CD1c-positive myeloid dendritic cell (primary cell): ENCODE results near the gene PLXNA4.
"Not testable (repeated sequence)": the region's sequence is repeated elsewhere in the genome, so short reads cannot be mapped to it uniquely, and the experiment has no call there.

ENCODE experiments used
- DNase-seq: peaks from one replicate; pipeline ENCODE4 v3.0.0-alpha.2; 2016; ENCODE audit errors: extremely low spot score

Gene PLXNA4

DNA sequence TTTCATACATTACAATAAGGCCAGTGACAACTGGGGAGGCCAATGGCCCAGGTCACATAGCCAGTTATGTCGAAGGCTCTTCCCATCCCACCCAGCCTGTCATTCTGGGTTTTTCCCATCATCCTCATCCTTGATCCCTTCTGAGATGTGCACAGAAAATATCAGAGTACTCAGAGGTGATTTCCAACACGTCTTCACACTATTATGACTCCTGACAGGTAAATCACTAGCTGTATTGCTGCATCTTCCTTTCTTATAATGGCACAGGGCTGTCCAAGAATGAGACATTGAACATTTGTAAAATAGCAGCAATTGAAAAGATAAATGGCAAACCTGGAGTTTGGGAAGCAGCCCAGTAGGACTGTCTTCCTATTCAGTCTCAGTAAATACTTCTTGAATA lies 159.9 kb downstream of the PLXNA4 start:
- DNase-seq, result no peak

DNA sequence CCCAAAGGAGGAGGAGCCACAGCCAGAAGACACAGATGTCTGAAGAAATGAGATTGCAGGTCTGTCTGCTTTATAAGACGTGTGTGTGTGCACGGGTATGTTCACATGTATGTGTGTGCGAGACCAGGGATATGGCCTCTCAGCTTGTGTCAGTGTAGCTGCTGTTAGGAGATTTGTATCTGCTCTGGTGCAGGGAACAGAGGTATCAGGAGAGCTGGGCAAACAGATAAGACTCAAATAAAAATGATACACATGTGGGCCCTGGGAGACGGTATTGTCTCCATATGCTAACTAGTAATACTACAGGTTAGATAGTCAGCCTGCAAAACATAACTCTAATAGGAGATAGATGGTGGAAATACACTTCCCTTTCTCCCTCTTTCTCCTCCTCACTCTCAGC lies 161.0 kb downstream of the PLXNA4 start:
- no peak for DNase-seq

DNA sequence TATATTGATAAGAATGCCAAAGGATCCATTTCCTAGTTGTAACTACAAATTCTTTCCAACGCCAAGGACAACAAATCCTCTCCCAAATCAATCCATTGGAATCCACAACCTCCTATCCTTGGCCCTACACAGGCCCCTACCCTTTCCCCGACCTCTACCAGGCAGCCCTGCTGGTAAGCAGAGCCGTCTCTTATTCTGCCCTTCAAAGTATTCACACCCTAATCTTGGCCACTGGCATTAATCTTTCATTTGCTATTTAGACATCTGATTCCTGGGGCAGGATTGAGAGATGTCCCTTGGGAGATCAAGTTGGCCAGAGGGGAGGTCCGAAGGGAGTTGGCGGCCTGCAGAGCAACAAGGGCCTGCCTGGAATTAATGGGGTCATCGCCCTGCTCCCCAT lies 161.4 kb downstream of the PLXNA4 start:
- no peak for DNase-seq

DNA sequence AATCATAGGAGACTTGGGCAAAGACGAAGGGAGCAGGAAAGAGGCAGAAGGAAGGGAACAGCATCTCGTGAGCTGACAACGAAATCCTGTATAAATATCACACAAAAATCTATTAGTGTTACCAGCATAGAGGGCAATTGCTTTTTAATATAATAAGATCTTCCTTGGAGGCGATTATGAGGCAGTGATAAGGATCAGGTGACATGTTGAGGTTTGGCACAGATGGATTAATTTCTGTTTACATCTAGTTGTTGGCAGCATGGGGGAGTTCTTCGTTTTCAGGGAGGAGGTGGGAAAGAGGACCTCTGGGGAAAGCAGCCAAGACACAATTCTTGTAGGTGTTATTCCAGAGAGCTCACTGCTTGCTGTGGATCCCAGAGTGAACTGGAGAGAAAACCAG lies 163.8 kb downstream of the PLXNA4 start:
- no peak for DNase-seq

DNA sequence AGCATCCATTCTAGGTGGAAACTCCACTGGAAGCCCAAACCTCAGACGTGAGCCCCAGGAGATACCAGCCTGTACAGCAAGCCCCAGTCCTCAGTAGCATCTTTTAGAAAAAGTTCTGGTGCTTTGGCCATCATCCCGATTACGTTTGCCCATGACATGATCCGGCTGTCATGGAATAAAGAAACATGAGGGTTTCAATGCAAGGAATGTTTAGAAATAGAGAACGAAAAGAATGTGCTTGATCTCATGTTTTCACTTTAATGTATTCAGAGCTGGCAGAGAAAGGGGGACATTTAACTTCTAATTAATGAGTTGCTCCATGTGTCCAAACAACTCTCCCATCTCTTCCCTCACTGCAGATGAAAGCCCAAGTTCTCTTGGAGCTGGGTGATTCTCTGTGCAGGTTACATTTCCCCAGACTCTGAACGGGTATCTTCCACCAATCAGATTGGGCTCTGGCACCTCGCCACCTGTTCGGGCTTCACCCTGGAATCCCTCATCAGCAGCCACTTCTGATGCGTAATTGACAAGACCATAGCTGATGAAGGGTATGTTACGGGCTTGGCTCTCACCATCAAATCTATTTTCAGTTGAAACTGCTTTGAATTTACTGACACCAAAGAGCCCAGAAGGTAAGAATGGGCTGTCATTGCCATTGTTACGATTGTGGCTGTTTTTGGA lies 165.3 kb downstream of the PLXNA4 start:
- DNase-seq, result no peak

DNA sequence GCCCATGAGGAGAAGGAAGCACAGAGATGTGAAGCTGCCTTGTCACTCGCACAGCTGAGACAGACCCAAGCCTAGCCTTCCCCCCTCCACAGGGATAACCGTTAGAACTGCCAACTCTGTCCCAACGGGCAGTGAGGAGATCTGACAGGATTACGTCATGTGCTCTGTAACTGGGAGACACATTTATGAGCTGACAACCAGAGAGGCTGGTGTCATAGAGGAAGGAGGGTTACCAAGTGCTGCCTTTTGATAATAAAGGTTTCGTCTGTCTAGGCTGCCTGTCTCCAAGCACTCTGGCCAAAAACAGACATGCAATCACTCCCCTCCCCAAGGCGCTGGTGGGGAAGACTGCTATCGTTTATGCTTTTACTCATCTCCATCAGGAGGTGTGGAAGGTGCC lies 165.9 kb downstream of the PLXNA4 start:
- DNase-seq, result no peak

DNA sequence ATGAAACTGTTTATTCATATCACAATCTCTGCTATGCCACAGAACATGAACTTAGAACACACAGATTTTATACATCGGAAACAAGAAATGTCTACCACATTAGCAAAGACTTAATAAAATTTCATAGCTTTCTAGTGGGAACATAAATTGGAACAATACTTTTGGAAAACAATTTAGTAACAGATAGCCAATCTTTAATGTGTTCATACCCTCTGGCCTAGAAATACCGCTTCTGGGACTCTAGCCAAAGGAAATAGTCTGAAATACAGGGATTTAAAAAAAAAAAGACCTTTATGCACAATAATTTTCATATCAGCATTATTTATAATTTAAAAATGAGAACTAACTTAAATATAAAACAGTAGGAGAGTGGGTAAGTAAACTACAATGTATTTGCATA lies 168.5 kb downstream of the PLXNA4 start:
- no peak for DNase-seq

DNA sequence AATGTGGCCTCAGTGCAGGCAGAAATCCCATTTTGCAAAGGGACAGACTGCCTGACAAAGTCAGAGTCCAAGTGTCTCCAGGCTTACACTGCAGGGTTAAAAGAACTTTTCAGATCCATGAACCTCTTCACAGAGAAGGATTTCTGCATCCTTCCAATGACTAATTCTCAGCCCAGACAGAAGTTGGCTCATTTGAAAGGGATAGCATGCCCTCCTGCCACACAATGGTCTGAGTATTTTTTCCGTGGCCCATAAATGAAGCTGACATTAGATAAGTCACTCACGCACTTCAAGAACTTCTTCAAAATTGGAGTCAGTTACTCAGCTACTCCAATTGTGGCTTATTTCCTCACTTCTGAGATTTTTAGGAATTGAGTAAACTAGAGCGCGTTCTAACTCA lies 170.2 kb downstream of the PLXNA4 start:
- no peak for DNase-seq

DNA sequence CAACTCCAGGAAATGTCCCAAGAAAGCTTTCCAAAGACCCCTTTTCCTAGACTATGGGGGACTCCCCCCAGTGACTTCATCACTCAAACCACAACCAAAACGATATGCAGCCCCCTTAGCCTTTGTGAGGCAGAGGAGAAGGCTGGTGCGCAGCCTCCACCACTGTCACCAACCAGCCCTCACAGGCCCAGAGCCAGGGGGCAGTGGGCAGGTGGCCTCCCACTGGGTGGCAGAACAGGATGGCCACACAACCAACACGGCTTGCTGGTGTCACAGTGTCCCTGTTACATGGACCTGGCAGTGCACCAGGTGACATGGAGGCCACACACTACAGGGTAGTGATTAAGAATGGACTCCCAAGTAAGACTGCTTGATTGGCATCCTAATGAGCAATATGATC lies 172.0 kb downstream of the PLXNA4 start:
- no peak for DNase-seq

DNA sequence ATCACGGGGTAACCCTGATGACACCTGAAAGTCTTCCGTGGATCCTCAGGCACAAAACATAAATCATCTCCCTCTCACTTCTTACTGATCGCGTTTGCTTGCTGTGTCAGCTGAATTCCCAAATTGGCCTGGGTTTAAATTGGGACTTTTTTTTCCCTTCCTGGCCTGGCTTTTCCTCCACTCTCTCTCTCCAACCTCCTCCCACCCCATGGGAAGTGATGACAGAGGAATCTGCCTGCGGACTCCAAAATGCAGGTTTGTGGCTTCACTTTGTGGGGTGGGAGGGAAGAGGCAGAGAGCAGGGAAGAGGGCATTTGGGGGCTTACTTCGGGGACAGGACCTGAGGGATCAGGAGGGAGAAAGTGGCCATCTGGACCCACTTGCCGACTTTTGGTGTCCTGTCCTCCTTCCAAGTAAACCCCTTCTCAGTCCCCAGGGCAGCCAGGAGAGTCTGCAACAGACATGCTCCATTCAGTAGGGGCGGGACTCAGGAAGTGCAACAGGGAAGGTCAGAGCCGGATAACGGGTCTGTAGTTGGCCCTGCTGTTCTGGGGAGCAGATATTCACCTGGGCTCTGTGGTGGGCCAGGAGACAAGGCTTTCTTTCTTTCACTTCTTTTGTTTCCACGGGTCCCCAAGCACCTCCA lies 172.7 kb downstream of the PLXNA4 start:
- DNase-seq, result no peak

DNA sequence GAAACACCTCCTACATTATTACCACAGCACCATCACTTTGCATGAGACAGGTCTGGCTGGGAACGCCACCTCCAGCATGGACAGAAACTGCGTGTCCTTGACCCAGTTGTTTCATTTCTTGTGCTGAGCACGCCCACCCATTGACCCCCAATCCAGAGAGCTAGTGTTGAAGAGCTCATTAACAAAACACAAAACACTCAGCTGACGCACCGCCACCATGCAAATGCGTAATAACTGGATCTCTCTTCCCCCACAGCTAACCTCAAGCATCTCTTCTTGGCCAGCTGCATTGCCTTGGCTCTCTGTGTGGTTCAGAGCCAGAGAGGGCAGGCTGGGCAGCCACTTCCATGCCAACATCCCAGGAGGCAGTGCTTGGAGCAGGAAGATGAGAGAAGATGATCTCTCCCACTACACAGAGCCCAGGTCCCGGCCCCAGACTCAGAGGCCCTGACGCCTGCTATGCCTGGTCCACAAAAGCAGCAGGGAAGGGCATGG lies 173.5 kb downstream of the PLXNA4 start:
- DNase-seq, result no peak

DNA sequence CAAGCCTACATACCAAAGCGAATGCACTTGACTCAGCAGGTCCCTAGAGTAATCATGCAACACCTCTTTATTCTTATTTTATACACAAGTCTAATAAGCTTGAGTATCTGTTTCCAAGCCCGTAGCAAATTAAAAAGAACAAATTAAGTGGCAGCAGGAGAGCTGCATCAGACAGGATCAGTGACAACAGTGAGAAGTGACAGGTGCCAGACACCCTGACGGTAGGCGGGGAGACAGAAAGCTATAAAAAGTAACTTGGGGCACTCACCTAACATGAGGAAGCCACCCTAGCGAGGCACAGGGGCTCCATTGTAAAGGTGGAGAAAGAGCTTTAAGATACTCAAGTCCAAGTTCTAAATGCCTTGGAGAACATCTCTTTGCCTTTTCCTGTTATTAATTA lies 174.2 kb downstream of the PLXNA4 start:
- DNase-seq, result no peak

DNA sequence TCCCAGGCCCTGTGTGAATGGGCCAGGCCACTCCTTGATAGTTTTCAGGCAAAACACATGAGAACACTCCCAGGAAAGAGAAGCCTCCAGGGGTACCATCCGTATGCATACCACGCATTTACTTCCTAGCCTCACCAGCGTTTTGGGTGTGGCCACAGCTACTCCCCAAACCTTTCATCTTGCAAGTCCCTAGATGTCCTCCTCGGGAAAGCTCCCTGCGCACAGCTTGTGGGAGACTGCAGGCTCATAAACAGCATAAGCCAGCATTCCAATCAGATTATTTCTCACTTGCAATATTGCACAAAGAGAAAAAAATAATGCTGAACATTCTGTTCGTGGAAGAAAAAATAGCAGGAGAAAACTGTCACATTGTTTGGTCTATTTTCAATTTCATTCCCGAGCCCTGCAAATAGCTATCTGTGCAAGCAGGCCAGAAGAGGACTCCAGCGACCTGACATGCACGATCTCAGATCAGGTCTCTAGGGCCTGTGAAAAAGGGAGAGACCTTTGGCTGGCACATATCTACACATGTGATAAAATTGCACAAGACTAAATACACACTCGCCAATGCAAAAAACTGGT lies 175.6 kb downstream of the PLXNA4 start:
- no peak for DNase-seq

DNA sequence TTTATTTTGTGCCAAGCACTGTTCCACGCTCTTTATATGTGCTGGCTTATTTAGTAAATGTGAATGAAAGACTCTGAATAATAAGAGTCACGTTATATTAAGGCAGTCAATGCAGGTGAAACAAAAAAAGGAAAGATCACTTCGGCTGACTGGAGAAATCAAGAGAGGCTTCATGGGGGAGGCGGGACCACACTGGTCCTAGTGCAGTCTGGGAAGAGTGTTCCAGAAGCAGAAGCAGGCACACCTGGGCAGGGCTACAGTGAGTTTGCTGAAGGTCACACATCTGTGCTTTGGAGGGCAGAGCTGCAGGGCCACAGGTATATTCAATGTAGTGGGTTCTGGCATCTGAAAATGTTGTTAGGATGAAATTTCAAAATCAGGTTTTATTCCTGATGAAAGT lies 176.9 kb downstream of the PLXNA4 start:
- DNase-seq, result no peak

DNA sequence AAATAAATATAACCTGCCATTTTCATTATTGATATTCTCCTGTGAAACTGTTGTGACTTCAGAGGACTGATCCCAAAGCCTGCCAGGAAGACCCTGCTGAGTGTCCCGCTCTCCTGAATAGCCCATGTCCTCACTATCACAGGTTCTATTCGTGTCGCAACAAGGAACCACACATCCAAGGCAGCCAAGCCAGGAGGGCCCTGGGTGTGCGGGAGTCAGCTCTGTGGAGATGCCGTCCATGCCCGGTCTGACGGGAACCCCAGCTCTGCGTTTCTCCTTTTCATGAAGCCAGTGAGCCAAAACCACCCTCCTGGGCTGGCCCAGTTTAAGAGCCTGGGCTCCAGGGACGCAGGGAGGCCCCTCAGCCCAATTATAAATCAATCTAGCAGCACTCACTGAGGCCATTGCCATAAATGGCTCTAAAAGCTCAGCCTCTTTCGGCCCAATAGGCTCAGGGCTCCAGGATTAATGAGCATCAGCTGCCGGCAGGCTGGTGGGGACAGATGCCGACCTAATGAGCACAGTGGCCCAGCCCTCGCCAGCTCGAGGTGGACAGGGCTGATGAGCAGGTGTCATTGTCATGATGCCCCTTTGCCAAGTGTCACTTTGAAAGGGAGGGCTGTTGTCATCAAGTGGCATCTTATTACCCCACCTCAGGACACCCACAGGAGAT lies 177.9 kb downstream of the PLXNA4 start:
- DNase-seq, result no peak

DNA sequence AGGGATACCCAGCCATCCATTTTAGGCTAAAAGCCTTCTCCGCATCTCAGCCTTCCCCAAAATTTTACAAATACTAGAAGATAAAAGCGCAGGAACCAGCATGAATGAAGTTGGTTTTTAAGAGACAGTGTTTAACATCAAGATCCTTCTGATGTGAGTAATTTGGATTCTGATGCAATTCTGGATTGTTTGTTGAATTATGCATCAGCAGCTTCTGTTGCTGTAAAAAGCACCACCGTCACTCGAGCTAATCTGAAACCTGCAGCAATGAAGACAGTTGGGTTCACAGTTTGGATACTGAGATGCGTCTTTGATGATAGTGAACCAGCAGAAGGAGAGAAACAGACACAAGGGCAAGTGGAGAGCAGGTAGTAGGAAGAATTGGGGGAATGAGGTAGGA lies 179.2 kb downstream of the PLXNA4 start:
- DNase-seq, result no peak

DNA sequence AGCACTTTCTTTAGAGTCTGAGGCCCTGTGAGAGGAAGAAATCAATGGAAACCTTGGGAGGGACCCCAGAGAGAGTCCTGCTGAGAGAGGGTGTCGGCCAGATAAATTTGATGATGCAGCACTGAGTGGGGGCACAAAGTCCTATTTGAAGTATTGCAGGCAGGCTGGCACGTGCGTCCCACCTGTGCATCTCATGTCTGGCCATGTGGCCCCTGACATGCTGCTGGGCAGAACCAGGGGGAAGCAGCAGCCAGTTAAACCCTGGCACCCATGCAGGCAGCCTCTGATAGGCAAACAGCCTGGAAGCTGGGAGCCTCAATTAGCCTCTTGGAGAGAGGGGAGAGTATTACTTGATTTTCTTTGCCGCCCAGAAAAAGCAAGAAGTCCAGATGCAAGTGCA lies 180.9 kb downstream of the PLXNA4 start:
- DNase-seq, result no peak

DNA sequence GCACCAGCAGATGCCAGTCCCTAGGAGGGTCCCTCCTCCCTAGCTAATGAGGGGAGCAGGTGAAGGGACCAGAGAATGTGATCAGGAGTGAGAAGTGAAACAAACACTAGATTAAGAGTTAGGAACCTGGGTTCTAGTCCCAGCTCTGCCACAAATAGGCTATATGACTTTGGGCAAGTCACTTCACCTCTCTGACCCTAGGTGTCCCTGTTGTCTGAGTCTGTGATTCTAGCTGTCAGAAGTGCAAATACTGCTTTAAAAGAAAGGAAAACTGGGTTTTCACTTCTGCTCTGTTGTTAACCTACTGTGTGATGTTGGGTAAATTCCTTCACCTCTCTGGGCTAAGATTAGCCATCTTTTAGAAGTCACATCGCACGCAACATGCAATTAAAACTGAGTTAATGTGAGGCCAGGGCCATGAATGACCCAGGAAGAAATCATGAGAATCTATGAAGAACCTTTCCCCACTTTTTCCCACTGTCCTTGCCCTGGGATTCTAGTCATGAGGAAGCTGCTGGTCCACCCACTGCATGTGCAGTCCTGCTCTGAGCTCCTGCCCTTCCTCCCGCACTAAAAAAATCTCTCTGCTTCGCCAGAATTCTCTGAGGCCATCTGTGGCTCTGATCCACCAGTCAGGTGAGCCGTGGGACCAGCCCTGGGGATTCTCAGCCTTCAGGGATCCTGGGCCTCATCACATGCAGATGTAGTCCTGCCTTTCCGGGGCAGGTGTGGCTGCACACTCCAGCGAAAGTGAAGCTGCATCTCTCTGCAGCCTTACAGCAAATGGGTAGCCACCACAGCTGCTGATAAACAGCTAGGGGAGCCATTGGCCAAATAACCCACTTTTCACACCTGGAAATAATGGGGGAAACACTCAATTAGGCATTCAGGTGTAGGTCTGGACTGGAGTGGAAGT lies 181.7 kb downstream of the PLXNA4 start:
- DNase-seq, result peak; percentile 32

DNA sequence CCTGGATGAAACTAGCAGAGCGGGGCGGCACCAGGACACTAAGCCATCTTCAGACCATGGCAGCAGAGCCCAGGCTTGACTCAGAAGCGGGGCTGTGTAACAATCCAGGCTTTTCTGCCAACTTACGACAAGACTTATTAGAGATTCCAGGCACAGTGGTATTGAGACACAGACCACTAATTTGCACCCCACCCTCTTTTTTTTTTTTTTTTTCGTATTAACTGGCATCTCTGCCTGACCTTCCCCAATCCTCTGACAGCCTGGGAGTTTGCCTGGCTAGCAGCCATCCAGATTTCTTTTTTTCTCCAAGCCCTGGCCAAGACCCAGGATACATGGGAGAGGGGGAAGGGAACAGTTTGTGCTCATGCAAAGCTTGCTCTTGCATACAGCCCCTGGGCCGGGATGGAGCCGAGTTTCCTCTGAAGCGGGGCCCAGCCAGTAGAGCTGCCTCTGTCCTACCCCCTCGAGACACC lies 182.4 kb downstream of the PLXNA4 start:
- no peak for DNase-seq

DNA sequence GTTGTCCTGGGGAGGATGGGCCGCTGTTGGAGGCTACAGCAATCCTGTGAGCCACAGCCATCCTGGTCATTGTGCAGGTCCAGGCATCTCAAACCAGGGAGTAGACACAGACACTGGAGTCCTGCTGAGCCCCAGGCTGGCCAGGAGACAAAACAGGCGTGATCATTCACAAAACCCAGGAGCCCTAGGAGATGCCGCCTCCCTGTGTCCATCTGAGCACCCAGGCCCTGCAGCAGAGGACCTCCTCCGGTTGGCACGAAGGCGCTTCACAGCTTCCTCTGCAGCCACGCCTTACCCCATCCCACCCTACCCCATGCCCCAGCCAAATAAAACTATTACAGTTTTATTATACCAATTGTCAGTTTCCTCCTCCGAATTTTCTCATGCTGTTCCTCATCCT lies 183.6 kb downstream of the PLXNA4 start:
- no peak for DNase-seq

DNA sequence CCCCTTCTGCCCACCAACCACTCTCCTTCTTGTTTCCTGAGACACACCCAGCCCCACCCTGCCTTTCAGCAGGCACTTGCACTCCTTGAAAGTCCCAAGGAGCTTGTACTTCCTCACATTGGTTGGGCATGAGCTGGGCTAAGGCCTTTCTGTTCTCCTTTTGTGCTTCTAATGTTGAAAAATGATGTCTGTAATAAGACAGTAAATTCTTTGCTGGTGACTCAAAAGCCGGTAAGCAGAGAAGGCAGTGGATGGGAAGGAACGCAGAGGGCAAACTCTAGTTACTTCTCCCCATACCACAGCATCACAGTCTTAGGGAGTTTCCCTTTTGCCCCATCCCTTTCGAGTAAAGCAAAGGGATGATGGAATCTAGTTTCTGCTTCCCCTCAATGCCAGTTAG lies 185.6 kb downstream of the PLXNA4 start:
- peak; percentile 77 for DNase-seq

DNA sequence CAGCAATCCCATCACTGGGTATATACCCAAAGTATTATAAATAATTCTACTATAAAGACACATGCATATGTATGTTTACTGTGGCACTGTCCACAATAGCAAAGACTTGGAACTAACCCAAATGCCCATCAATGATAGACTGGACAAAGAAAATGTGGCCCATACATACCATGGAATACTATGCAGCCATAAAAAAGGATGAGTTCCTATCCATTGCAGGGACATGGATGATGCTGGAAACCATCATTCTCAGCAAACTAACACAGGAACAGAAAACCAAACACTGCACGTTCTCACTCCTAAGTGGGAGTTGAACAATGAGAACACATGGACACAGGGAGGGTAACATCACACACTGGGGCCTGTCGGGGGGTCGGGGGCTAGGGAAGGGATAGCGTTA lies 186.2 kb downstream of the PLXNA4 start:
- not testable (repeated sequence) for DNase-seq
